ENCODE data around the gene CLECL1. TPM values are rescaled to one million over a fixed set of nuclear protein-coding genes. Genes with fewer than 3 reads are reported as not detected.
"Not testable (repeated sequence)": the region's sequence is repeated elsewhere in the genome, so short reads cannot be mapped to it uniquely, and the experiment has no call there.

CLECL1 gene
- total and polyA plus RNA-seq, 2 of the 13 experiments (the other 11 are each of a cell fraction or from before 2014, with no cell fraction given) = not detected

DNA sequence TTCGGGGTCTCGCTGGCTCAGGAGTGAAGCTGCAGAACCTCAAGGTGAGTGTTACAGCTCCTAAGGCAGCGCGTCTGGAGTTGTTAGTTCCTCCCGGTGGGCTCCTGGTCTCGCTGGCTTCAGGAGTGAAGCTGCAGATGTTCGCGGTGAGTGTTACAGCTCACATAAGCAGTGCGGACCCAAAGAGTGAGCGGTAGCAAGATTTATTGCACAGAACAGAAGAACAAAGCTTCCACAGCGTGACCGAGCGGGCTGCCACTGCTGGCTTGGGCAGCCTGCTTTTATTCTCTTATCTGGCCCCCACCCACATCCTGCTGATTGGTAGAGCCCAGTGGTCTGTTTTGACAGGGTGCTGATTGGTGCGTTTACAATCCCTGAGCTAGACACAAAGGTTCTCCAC is 6.0 kb upstream of the CLECL1 start:
- H3K79me2 ChIP-seq (ENCODE audit: insufficient read depth, low read length); H3K9me3 ChIP-seq (ENCODE audit: low read length); H3K27ac ChIP-seq (ENCODE audit: extremely low read length, insufficient read depth, low read length); FAIRE-seq; CTCF ChIA-PET (ENCODE audit: low intra/inter-chr PET ratio, low total read pairs); H3K9ac ChIP-seq (ENCODE audit: insufficient read depth, low read depth, low read length); ATAC-seq; H2AFZ ChIP-seq (ENCODE audit: low read length); H3K4me1 ChIP-seq (ENCODE audit: insufficient read depth, low read length); H4K20me1 ChIP-seq (ENCODE audit: insufficient read depth, low read length); intact Hi-C loops (cut with micrococcal nuclease; ENCODE audit: unreplicated experiment); POLR2A ChIA-PET; BruUV-seq (replicated peaks); DNase-seq (ENCODE audit: low spot score); in situ Hi-C loops (cut with HindIII; ENCODE audit: extremely low pct_ligation_motif_present, low pct_unique_long_range_greater_than_20kb); H3K4me3 ChIP-seq (replicated peaks in 1 of 3; ENCODE audit: insufficient read depth in 1 of 3, low read depth in 2 of 3, low read length in 3 of 3); H3K36me3 ChIP-seq (replicated peaks in 1 of 2; ENCODE audit: control insufficient read depth in 1 of 2, insufficient read depth in 2 of 2, low read length in 2 of 2): not testable (repeated sequence)
- 80% methylated on average over 14 of the region's 14 CpGs for WGBS (ENCODE audit: low lambda C conversion rate)
- TF ChIP-seq POLR2A (IDR thresholded peaks at IDR 0.05; ENCODE audit: insufficient read depth in 1 of 2, low read depth in 2 of 2, low read length in 2 of 2) (peak in 1 of 2 experiments; percentile 33; a peak in 1 of 4 replicates), ZBTB38 (CRISPR knock-in tag; IDR thresholded peaks at IDR 0.05) (0 out of 2 replicates have a peak, but pooled peaks have one; percentile 27)
- TF ChIP-seq, protein P1, sequence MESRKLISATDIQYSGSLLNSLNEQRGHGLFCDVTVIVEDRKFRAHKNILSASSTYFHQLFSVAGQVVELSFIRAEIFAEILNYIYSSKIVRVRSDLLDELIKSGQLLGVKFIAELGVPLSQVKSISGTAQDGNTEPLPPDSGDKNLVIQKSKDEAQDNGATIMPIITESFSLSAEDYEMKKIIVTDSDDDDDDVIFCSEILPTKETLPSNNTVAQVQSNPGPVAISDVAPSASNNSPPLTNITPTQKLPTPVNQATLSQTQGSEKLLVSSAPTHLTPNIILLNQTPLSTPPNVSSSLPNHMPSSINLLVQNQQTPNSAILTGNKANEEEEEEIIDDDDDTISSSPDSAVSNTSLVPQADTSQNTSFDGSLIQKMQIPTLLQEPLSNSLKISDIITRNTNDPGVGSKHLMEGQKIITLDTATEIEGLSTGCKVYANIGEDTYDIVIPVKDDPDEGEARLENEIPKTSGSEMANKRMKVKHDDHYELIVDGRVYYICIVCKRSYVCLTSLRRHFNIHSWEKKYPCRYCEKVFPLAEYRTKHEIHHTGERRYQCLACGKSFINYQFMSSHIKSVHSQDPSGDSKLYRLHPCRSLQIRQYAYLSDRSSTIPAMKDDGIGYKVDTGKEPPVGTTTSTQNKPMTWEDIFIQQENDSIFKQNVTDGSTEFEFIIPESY (CRISPR knock-in tag; IDR thresholded peaks at IDR 0.05) = peak; percentile 12; the same call in 1 of the 2 replicates
- Histone ChIP-seq H3K27me3 (ENCODE audit: control insufficient read depth in 1 of 2, insufficient read depth in 2 of 2, low read length in 2 of 2) (peaks cover 0 to 10% of the 10 kb centered on the region in 2 experiments; a peak in 1 of 5 replicates), H3K4me2 (ENCODE audit: low read depth, low read length) (peak overlapping the region; percentile 27; the same call in 1 of the 2 replicates)

DNA sequence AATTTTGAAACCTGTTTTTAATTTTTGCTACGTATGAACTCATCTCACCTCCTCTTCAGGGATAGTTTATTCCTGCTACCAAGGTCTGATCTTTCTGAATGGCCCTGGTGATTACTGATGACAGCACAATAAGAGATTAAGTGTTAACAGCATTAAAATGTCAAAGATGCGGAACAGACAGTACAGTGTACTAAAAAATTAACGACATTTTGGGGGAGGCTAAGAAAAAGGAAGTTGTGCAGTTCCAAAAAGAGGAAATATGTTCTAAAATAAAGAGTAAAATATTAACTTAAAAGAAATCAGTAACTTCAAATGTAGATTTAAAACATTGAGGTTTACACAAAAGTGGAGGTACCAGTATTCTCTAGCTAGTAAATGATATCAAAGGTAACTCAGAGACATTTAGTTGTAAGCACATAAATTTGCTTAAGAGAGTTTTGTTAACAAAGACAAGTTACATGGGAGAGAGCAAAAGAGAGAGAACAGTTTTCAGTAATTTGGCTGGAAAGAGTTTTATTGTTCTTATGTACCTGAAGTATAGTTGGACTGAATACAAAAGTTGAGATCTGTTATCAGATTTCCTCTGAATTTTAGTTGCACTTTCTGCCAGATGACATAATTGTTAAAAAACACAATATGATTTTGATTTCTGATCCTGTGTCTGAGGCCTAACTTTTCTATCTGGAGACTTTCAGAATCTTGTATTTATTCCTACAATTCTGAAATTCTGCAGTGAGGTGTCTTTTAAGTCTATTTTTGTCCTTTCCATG is 4.2 kb upstream of the CLECL1 start:
- ChIA-PET POLR2A (no interaction called here), CTCF (ENCODE audit: low intra/inter-chr PET ratio, low total read pairs) (no interaction called here)
- Histone ChIP-seq H3K9ac (ENCODE audit: insufficient read depth, low read depth, low read length) (no peak overlapping the region), H3K27me3 (ENCODE audit: control insufficient read depth in 1 of 2, insufficient read depth in 2 of 2, low read length in 2 of 2) (peaks cover 0 to 8% of the 10 kb centered on the region in 2 experiments; a peak in 1 of 5 replicates), H3K4me2 (ENCODE audit: low read depth, low read length) (no peak overlapping the region), H3K4me1 (ENCODE audit: insufficient read depth, low read length) (no peaks in the 10 kb centered on the region), H3K79me2 (ENCODE audit: insufficient read depth, low read length) (no peaks in the 10 kb centered on the region), H3K36me3 (replicated peaks in 1 of 2; ENCODE audit: control insufficient read depth in 1 of 2, insufficient read depth in 2 of 2, low read length in 2 of 2) (no peaks in the 10 kb centered on the region), H3K27ac (ENCODE audit: extremely low read length, insufficient read depth, low read length) (no peak overlapping the region), H3K9me3 (ENCODE audit: low read length) (no peaks in the 10 kb centered on the region), H3K4me3 (replicated peaks in 1 of 3; ENCODE audit: insufficient read depth in 1 of 3, low read depth in 2 of 3, low read length in 3 of 3) (no peak overlapping the region), H2AFZ (ENCODE audit: low read length) (no peak overlapping the region), H4K20me1 (ENCODE audit: insufficient read depth, low read length) (no peaks in the 10 kb centered on the region)
- in situ Hi-C loops (cut with HindIII; ENCODE audit: extremely low pct_ligation_motif_present, low pct_unique_long_range_greater_than_20kb) (no loop called here), intact Hi-C loops (cut with micrococcal nuclease; ENCODE audit: unreplicated experiment) (no loop called here)
- no peak for TF ChIP-seq ZNF547 (CRISPR knock-in tag; IDR thresholded peaks at IDR 0.05)
- TF ChIP-seq, protein P2, sequence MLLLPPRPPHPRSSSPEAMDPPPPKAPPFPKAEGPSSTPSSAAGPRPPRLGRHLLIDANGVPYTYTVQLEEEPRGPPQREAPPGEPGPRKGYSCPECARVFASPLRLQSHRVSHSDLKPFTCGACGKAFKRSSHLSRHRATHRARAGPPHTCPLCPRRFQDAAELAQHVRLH (CRISPR knock-in tag; IDR thresholded peaks at IDR 0.05; ENCODE audit: borderline replicate concordance, low read depth) = no peak
- no peak for TF ChIP-seq FIP1L1 (IDR thresholded peaks at IDR 0.05; ENCODE audit: borderline replicate concordance, insufficient read depth, low read depth, low read length)
- TF ChIP-seq ARNTL (CRISPR knock-in tag; IDR thresholded peaks at IDR 0.05) = no peak
- no peak for TF ChIP-seq ZKSCAN1 (IDR thresholded peaks at IDR 0.05; ENCODE audit: low read length)
- TF ChIP-seq KDM2A (CRISPR knock-in tag; IDR thresholded peaks at IDR 0.05; ENCODE audit: borderline replicate concordance, low read depth) = no peak
- no peak for TF ChIP-seq ZNF773 (CRISPR knock-in tag; IDR thresholded peaks at IDR 0.05; ENCODE audit: borderline replicate concordance)
- TF ChIP-seq, protein P3, sequence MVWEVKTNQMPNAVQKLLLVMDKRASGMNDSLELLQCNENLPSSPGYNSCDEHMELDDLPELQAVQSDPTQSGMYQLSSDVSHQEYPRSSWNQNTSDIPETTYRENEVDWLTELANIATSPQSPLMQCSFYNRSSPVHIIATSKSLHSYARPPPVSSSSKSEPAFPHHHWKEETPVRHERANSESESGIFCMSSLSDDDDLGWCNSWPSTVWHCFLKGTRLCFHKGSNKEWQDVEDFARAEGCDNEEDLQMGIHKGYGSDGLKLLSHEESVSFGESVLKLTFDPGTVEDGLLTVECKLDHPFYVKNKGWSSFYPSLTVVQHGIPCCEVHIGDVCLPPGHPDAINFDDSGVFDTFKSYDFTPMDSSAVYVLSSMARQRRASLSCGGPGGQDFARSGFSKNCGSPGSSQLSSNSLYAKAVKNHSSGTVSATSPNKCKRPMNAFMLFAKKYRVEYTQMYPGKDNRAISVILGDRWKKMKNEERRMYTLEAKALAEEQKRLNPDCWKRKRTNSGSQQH (CRISPR knock-in tag; IDR thresholded peaks at IDR 0.05; ENCODE audit: low read depth) = no peak
- ATAC-seq (no peak), DNase-seq (ENCODE audit: low spot score) (no peak), FAIRE-seq (no peak)
- WGBS (ENCODE audit: low lambda C conversion rate) = 23% methylated on average over 3 of the region's 3 CpGs
- BruUV-seq (replicated peaks) = no TSS peak

All from HepG2 (cell line).